ENCODE results near the gene ATG5. TPM values are rescaled to one million over a fixed set of nuclear protein-coding genes. Genes with fewer than 3 reads are reported as not detected.

ATG5 gene
- total and polyA plus RNA-seq, 2 experiments from 2014 or later, result 31.6 to 48.2 TPM

GRCh38 chr6:106243261-106243660 is 82.3 kb downstream of the ATG5 start:
- Histone ChIP-seq H3F3A (replicated peaks; ENCODE audit: low read depth) (no peaks in the 10 kb centered on the region), H3K9me2 (ENCODE audit: insufficient read depth) (no peaks in the 10 kb centered on the region), H3K4me1 (ENCODE audit: insufficient read depth) (no peaks in the 10 kb centered on the region), H3K4me2 (no peak overlapping the region), H3K79me2 (replicated peaks; ENCODE audit: insufficient read depth) (0 out of 2 replicates have a peak, but pooled peaks cover 13% of the 10 kb centered on the region), H3K27ac (ENCODE audit: low read depth) (no peak overlapping the region; the same call in 1 of the 2 replicates), H4K20me1 (replicated peaks; ENCODE audit: insufficient read depth) (no peaks in the 10 kb centered on the region), H3K27me3 (ENCODE audit: insufficient read depth) (no peaks in the 10 kb centered on the region), H3K36me3 (ENCODE audit: insufficient read depth) (0 out of 2 replicates have a peak, but pooled peaks cover 5% of the 10 kb centered on the region), H2AFZ (no peak overlapping the region), H3K4me3 (no peak overlapping the region)
- Mint-ChIP-seq H3K27ac (no peak overlapping the region), H3K4me3 (no peak overlapping the region), H3K36me3 (ENCODE audit: low read depth) (peaks cover 11% of the 10 kb centered on the region; the same call in 2 of the 3 replicates), H3K27me3 (ENCODE audit: insufficient read depth, low read depth, poor library complexity) (no peaks in the 10 kb centered on the region), H3K4me1 (peaks cover 7% of the 10 kb centered on the region; the same call in 2 of the 3 replicates), H3K9me3 (no peaks in the 10 kb centered on the region)
- TF ChIP-seq CTCF (conservative IDR thresholded peaks at IDR 0.05; ENCODE audit: low read depth in 2 of 2) (no peak), ZNF114 (CRISPR knock-in tag; IDR thresholded peaks at IDR 0.05) (no peak), ZNF462 (CRISPR knock-in tag; IDR thresholded peaks at IDR 0.05) (no peak), ZNF331 (CRISPR knock-in tag; IDR thresholded peaks at IDR 0.05; ENCODE audit: low read depth) (no peak), ETS1 (IDR thresholded peaks at IDR 0.05) (no peak), EZH2phosphoT487 (IDR thresholded peaks at IDR 0.05; ENCODE audit: unreplicated experiment) (no peak), CREB1 (CRISPR knock-in tag; IDR thresholded peaks at IDR 0.05; ENCODE audit: low read depth) (no peak), NANOG (IDR thresholded peaks at IDR 0.05; ENCODE audit: borderline replicate concordance) (no peak), STAT1 (IDR thresholded peaks at IDR 0.05; ENCODE audit: unreplicated experiment) (no peak), EZH2 (IDR thresholded peaks at IDR 0.05; ENCODE audit: low read depth, unreplicated experiment) (no peak), REST (IDR thresholded peaks at IDR 0.05; ENCODE audit: unreplicated experiment) (no peak), JUNB (IDR thresholded peaks at IDR 0.05; ENCODE audit: unreplicated experiment) (no peak), POLR2AphosphoS5 (IDR thresholded peaks at IDR 0.05; ENCODE audit: low read depth) (no peak)
- ATAC-seq (no peak), DNase-seq (ENCODE audit: low spot score) (no peak)
